ELR (cell line): ENCODE measurements around the gene RGSL1.
A peak's percentile ranks its signal among the peaks of the same experiment; 100 is the strongest.

Experiments
- DNase-seq: peaks from one replicate; pipeline ENCODE4 v3.0.0-alpha.2; 2015; ENCODE audit warnings: low read depth

RGSL1 gene

GRCh38 chr1:182549346-182549745 is 99.4 kb downstream of the RGSL1 start:
- DNase-seq, result no peak

- DNase-seq, result no peak
Measured at GRCh38 chr1:182549811-182550210, 99.9 kb downstream of the RGSL1 start.

- peak; percentile 10 for DNase-seq
Measured at GRCh38 chr1:182552527-182552926, 102.6 kb downstream of the RGSL1 start.

GRCh38 chr1:182555493-182555892 is 105.5 kb downstream of the RGSL1 start:
- no peak for DNase-seq

- DNase-seq, result peak; percentile 17
Measured at GRCh38 chr1:182556279-182556678, 106.3 kb downstream of the RGSL1 start.

GRCh38 chr1:182560392-182560984 is 110.5 kb downstream of the RGSL1 start:
- no peak for DNase-seq

- DNase-seq, result no peak
Measured at GRCh38 chr1:182561456-182561855, 111.5 kb downstream of the RGSL1 start.

GRCh38 chr1:182563095-182563494 is 113.1 kb downstream of the RGSL1 start:
- DNase-seq, result peak; percentile 4

GRCh38 chr1:182564406-182565004 is 114.6 kb downstream of the RGSL1 start:
- no peak for DNase-seq

- no peak for DNase-seq
Measured at GRCh38 chr1:182565537-182565936, 115.6 kb downstream of the RGSL1 start.

- no peak for DNase-seq
Measured at GRCh38 chr1:182567629-182568028, 117.7 kb downstream of the RGSL1 start.

- DNase-seq, result no peak
Measured at GRCh38 chr1:182568647-182569284, 118.8 kb downstream of the RGSL1 start.

- DNase-seq, result no peak
Measured at GRCh38 chr1:182569939-182570610, 120.1 kb downstream of the RGSL1 start.

- DNase-seq, result no peak
Measured at GRCh38 chr1:182570611-182570970, 120.6 kb downstream of the RGSL1 start.

GRCh38 chr1:182574156-182574555 is 124.2 kb downstream of the RGSL1 start:
- no peak for DNase-seq

GRCh38 chr1:182575540-182576149 is 125.7 kb downstream of the RGSL1 start:
- peak; percentile 57 for DNase-seq

- DNase-seq, result no peak
Measured at GRCh38 chr1:182580736-182581135, 130.8 kb downstream of the RGSL1 start.

- DNase-seq, result no peak
Measured at GRCh38 chr1:182584746-182585145, 134.8 kb downstream of the RGSL1 start.

- DNase-seq, result no peak
Measured at GRCh38 chr1:182586380-182586779, 136.4 kb downstream of the RGSL1 start.

GRCh38 chr1:182587093-182587492 is 137.1 kb downstream of the RGSL1 start:
- DNase-seq, result no peak

- DNase-seq, result no peak
Measured at GRCh38 chr1:182587666-182588499, 137.9 kb downstream of the RGSL1 start.
